ENCODE results near the gene CHIT1. TPM values are rescaled to one million over a fixed set of nuclear protein-coding genes. Genes with fewer than 3 reads are reported as not detected.

CHIT1 gene
- total RNA-seq, 1 experiment from 2014 or later, result not detected

- ChIA-PET CTCF (interaction anchor here (1.0 to 2.1 kb wide), 2 partner anchors 8 to 168 kb away, joined by 5 to 7 read pairs; no protein-coding TSS in a partner anchor), RAD21 (ENCODE audit: low non-redundant PET in 1 of 2, low total read pairs in 2 of 2, uncharacterized antibody in 2 of 2, unreplicated experiment in 2 of 2) (interaction anchor here in 1 of 2 experiments (1.4 kb wide), 1 partner anchor 41 kb away, joined by 3 read pairs; no protein-coding TSS in a partner anchor), POLR2A (no interaction called here)
- H2AFZ ChIP-seq (ENCODE audit: low read depth, low read length, poor library complexity, severe bottlenecking), result no peak overlapping the region
- no peaks in the 10 kb centered on the region for H4K20me1 ChIP-seq (ENCODE audit: insufficient read depth)
- no TSS peak for BruUV-seq (replicated peaks)
- H3K27me3 ChIP-seq (ENCODE audit: insufficient read depth, low read length), result no peaks in the 10 kb centered on the region
- no peaks in the 10 kb centered on the region for H3K36me3 ChIP-seq (ENCODE audit: control insufficient read depth in 1 of 2, insufficient read depth in 2 of 2, low read length in 2 of 2)
- no peaks in the 10 kb centered on the region for H3K4me1 ChIP-seq (ENCODE audit: control insufficient read depth in 1 of 2, insufficient read depth in 2 of 2, low read length in 2 of 2)
- DNase-seq (ENCODE audit: low read depth, low spot score) (no peak), ATAC-seq (no peak)
- no peaks in the 10 kb centered on the region for H3K79me2 ChIP-seq (ENCODE audit: insufficient read depth, low read length)
- H3K9me3 ChIP-seq (ENCODE audit: control insufficient read depth in 1 of 2, insufficient read depth in 1 of 2, low read depth in 1 of 2, low read length in 2 of 2), result no peaks in the 10 kb centered on the region
- H3K4me3 ChIP-seq (replicated peaks in 1 of 2; ENCODE audit: low read depth in 1 of 2, low read length in 2 of 2), result no peak overlapping the region
- H3K9me2 ChIP-seq (ENCODE audit: insufficient read depth), result no peaks in the 10 kb centered on the region
- H3K9ac ChIP-seq (ENCODE audit: low read length), result no peak overlapping the region
- intact Hi-C loops (cut with micrococcal nuclease), result no loop called here
- no peak overlapping the region for H3K27ac ChIP-seq (ENCODE audit: low read depth, low read length)
- H3K4me2 ChIP-seq (ENCODE audit: low read length), result no peak overlapping the region
- TF ChIP-seq ELF1 (IDR thresholded peaks at IDR 0.05; ENCODE audit: borderline replicate concordance, low read depth) (no peak), EZH2phosphoT487 (IDR thresholded peaks at IDR 0.05; ENCODE audit: borderline replicate concordance) (no peak), JUND (IDR thresholded peaks at IDR 0.05) (no peak), SP1 (IDR thresholded peaks at IDR 0.05; ENCODE audit: low read depth) (no peak), SRF (IDR thresholded peaks at IDR 0.05; ENCODE audit: low read depth) (no peak), ZFX (IDR thresholded peaks at IDR 0.05) (no peak), FOSL1 (IDR thresholded peaks at IDR 0.05; ENCODE audit: low read depth) (no peak), MAX (IDR thresholded peaks at IDR 0.05) (no peak), SIN3A (IDR thresholded peaks at IDR 0.05; ENCODE audit: low read depth) (no peak), EZH2 (IDR thresholded peaks at IDR 0.05) (no peak), CBX3 (IDR thresholded peaks at IDR 0.05; ENCODE audit: low read depth) (no peak), TCF7L2 (IDR thresholded peaks at IDR 0.05; ENCODE audit: borderline replicate concordance, extremely low read depth, insufficient read depth, insufficient read length) (no peak), POLR2A (IDR thresholded peaks at IDR 0.05; ENCODE audit: borderline replicate concordance, extremely low read depth, insufficient read depth, insufficient read length) (no peak), RAD21 (IDR thresholded peaks at IDR 0.05; ENCODE audit: low read depth) (no peak), CEBPB (IDR thresholded peaks at IDR 0.05; ENCODE audit: low read depth) (no peak), ATF3 (IDR thresholded peaks at IDR 0.05) (no peak), REST (IDR thresholded peaks at IDR 0.05; ENCODE audit: low read depth) (no peak), ZNF274 (IDR thresholded peaks at IDR 0.05; ENCODE audit: low read depth, low read length) (no peak)
Observed at GRCh38 chr1:203207751-203208150, 21.7 kb downstream of the CHIT1 start.

All from HCT116 (cell line).